Mucosa of stomach (tissue), 1 donor: ENCODE data around the gene ADAM10.
A peak's percentile ranks its signal among the peaks of the same experiment; 100 is the strongest.

ENCODE experiments used
- H3K27me3 ChIP-seq: one replicate; pipeline ENCODE4 v1.7.0; 2013; ENCODE audit warnings: mild to moderate bottlenecking, low read length; ENCODE audit not compliant: control insufficient read depth, insufficient read depth
- H3K36me3 ChIP-seq: one replicate; pipeline ENCODE4 v1.7.0; 2013; ENCODE audit warnings: low read length; ENCODE audit not compliant: control insufficient read depth, insufficient read depth
- H3K4me1 ChIP-seq: one replicate; pipeline ENCODE4 v1.7.0; 2013; ENCODE audit warnings: mild to moderate bottlenecking, low read length; ENCODE audit not compliant: control insufficient read depth, insufficient read depth
- H3K4me3 ChIP-seq: one replicate; pipeline ENCODE4 v1.7.0; 2013; ENCODE audit warnings: low read length
- H3K9ac ChIP-seq: one replicate; pipeline ENCODE4 v1.7.0; 2013; ENCODE audit warnings: mild to moderate bottlenecking, low read length, moderate library complexity
- H3K9me3 ChIP-seq: one replicate; pipeline ENCODE4 v1.7.0; 2013; ENCODE audit warnings: mild to moderate bottlenecking, low read length, moderate library complexity; ENCODE audit not compliant: control insufficient read depth
- donor health status: Pancreatic carcinoma.

ADAM10 gene, protein sequence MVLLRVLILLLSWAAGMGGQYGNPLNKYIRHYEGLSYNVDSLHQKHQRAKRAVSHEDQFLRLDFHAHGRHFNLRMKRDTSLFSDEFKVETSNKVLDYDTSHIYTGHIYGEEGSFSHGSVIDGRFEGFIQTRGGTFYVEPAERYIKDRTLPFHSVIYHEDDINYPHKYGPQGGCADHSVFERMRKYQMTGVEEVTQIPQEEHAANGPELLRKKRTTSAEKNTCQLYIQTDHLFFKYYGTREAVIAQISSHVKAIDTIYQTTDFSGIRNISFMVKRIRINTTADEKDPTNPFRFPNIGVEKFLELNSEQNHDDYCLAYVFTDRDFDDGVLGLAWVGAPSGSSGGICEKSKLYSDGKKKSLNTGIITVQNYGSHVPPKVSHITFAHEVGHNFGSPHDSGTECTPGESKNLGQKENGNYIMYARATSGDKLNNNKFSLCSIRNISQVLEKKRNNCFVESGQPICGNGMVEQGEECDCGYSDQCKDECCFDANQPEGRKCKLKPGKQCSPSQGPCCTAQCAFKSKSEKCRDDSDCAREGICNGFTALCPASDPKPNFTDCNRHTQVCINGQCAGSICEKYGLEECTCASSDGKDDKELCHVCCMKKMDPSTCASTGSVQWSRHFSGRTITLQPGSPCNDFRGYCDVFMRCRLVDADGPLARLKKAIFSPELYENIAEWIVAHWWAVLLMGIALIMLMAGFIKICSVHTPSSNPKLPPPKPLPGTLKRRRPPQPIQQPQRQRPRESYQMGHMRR

GRCh38 chr15:58749532-58750337 is at the start of gene ADAM10:
ADAM10 (minus strand) TSS chr15:58749707; CDS start chr15:58749534, 173 bp downstream.
- Histone ChIP-seq H3K9ac (peak within 1 kb of the TSS; percentile 75), H3K27me3 (no peaks in the 10 kb centered on the region)

GRCh38 chr15:58797505-58797904 is 48.0 kb upstream of the ADAM10 start:
- Histone ChIP-seq H3K4me1 (no peaks in the 10 kb centered on the region), H3K9ac (no peak overlapping the region)

More at GRCh38 chr15:58749532-58750337, at the start of gene ADAM10:
- Histone ChIP-seq H3K36me3 (no peaks in the 10 kb centered on the region), H3K4me3 (peak within 1 kb of the TSS; percentile 68), H3K9me3 (no peaks in the 10 kb centered on the region), H3K4me1 (no peaks in the 10 kb centered on the region)

DNA sequence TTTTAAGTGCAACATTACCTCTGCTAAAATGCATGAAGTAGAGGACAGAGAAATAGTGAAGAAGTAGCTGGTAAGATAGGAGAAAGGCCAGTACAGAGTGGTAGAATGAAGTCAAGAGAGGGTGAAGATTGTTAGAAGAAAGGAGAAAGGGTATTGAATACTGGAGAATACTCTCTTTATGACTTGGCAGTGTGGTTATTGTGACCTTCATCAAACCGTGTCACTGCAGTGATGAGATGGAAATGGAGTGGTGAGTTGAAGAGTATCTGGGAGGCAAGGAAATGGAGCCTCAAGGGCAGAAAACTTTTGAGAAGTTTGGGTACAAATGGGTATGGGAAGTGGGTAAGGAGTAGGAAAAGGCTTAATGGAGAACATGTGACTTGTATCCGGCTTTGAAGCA is 46.3 kb upstream of the ADAM10 start:
- H3K4me1 ChIP-seq: no peaks in the 10 kb centered on the region

More at GRCh38 chr15:58797505-58797904, 48.0 kb upstream of the ADAM10 start:
- no peak overlapping the region for H3K4me3 ChIP-seq
- no peaks in the 10 kb centered on the region for H3K9me3 ChIP-seq
- no peaks in the 10 kb centered on the region for H3K27me3 ChIP-seq
- no peaks in the 10 kb centered on the region for H3K36me3 ChIP-seq

DNA sequence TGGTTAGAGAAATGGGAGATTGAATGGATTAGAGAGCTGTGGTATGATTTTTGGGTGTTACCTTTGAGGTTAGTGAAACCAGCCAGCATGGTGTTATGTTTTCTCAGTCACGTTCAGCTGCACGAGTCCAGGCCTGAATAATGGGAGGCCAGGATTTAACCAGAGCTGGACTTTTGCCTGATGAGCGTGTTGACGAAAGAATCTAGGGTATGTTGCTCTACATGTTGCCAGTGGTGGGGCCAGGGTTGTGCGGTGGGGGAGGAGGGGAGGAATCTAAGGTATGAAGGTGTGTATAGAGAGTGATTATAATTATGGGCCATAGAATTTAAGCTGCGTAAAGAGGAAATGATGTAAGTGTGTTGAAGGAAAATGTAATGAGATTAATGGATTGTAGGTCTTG is 44.4 kb upstream of the ADAM10 start:
- H3K36me3 ChIP-seq: no peaks in the 10 kb centered on the region
- H3K9ac ChIP-seq: no peak overlapping the region
- no peaks in the 10 kb centered on the region for H3K9me3 ChIP-seq
- H3K4me1 ChIP-seq: no peaks in the 10 kb centered on the region
- H3K4me3 ChIP-seq: no peak overlapping the region
- no peaks in the 10 kb centered on the region for H3K27me3 ChIP-seq

More for the DNA sequence above, 46.3 kb upstream of the ADAM10 start:
- Histone ChIP-seq H3K27me3 (no peaks in the 10 kb centered on the region), H3K9ac (no peak overlapping the region), H3K9me3 (no peaks in the 10 kb centered on the region), H3K4me3 (no peak overlapping the region), H3K36me3 (no peaks in the 10 kb centered on the region)

DNA sequence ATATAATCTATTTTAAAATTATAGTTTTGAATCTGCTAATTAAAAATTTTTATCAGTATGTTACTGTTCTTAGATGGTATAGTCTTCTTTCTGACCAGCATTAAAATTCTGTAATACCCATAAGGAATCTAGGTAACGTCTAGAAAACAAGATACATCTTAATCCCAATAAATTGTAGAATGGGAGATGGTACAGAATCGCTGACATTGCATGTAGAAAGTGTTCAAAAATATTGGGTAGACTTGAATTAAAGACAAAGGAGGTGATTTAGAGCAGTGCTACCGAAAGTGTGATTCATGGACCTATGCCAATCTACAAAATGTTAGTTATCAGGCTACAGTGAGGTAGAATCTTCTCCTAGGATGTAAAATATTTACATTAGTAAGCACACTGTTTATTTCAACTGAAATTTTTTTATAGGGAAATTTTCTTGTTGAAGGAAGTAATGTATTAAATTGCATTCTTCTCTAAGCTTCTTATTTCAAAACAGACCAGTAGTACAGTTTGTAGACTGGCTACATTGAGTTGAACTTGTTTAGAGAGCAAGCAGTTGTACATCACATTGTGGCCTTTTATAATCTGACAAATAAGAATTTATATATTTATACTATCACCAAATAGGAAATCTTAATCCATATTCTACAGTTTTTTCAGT is 38.7 kb upstream of the ADAM10 start:
- H3K4me3 ChIP-seq: no peak overlapping the region
- no peak overlapping the region for H3K9ac ChIP-seq
- H3K27me3 ChIP-seq: no peaks in the 10 kb centered on the region
- H3K4me1 ChIP-seq: no peaks in the 10 kb centered on the region
- no peaks in the 10 kb centered on the region for H3K9me3 ChIP-seq
- no peaks in the 10 kb centered on the region for H3K36me3 ChIP-seq

- Histone ChIP-seq H3K9me3 (no peaks in the 10 kb centered on the region), H3K4me1 (no peaks in the 10 kb centered on the region), H3K9ac (no peak overlapping the region), H3K27me3 (no peaks in the 10 kb centered on the region), H3K4me3 (no peak overlapping the region), H3K36me3 (no peaks in the 10 kb centered on the region)
Measured at GRCh38 chr15:58785355-58785754, 35.8 kb upstream of the ADAM10 start.

DNA sequence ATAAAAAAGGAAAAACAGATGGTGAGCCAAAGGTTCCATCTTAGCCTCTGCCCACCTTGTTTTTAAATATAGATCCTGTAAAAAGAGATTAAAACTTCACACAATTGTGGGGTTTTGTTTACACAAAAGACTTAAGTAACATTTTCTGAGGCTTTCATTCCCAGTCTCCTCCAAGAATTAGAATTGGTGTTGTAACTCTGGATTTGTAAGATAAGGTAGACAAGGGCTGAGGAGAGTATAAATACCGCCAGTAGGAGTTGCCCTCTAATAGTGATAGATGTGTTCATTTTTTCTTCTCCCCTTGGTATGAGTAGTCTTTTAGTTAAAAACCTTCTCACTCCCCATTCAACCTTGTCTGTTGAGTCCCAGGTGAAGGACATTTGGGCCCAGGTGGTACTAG is 30.0 kb upstream of the ADAM10 start:
- H3K36me3 ChIP-seq: no peaks in the 10 kb centered on the region
- no peaks in the 10 kb centered on the region for H3K27me3 ChIP-seq
- no peaks in the 10 kb centered on the region for H3K9me3 ChIP-seq
- no peak overlapping the region for H3K9ac ChIP-seq
- no peaks in the 10 kb centered on the region for H3K4me1 ChIP-seq
- H3K4me3 ChIP-seq: no peak overlapping the region

- no peaks in the 10 kb centered on the region for H3K36me3 ChIP-seq
- no peak overlapping the region for H3K9ac ChIP-seq
- no peak overlapping the region for H3K4me3 ChIP-seq
- no peaks in the 10 kb centered on the region for H3K9me3 ChIP-seq
- peaks cover 8% of the 10 kb centered on the region for H3K4me1 ChIP-seq
- H3K27me3 ChIP-seq: no peaks in the 10 kb centered on the region
Measured at GRCh38 chr15:58777107-58777506, 27.6 kb upstream of the ADAM10 start.

- Histone ChIP-seq H3K9ac (no peak overlapping the region), H3K4me1 (peaks cover 8% of the 10 kb centered on the region), H3K9me3 (no peaks in the 10 kb centered on the region), H3K36me3 (no peaks in the 10 kb centered on the region), H3K4me3 (no peak overlapping the region), H3K27me3 (no peaks in the 10 kb centered on the region)
Measured at GRCh38 chr15:58775402-58775801, 25.9 kb upstream of the ADAM10 start.

DNA sequence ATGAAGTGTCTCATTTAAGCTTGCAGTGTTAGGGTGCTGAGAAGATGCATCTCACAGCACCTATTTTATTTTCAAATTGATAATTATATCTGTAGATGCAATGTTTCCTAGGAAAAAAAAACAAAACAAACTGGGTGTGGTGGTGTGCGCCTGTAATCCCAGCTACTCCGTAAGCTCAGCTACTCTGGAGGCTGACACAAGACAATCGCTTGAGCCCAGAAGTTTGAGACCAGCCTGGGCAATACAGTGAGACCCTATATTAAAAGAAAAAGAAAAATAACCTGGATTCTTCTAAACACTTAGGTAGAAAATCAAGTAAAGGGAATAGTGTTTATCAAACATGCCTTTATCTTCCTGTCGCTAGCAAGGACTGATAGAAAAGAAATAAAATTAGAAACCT is 23.5 kb upstream of the ADAM10 start:
- peak overlapping the region; percentile 92 for H3K4me3 ChIP-seq
- H3K9ac ChIP-seq: peak overlapping the region; percentile 45
- no peaks in the 10 kb centered on the region for H3K9me3 ChIP-seq
- no peaks in the 10 kb centered on the region for H3K36me3 ChIP-seq
- H3K27me3 ChIP-seq: no peaks in the 10 kb centered on the region
- peaks cover 8% of the 10 kb centered on the region for H3K4me1 ChIP-seq

DNA sequence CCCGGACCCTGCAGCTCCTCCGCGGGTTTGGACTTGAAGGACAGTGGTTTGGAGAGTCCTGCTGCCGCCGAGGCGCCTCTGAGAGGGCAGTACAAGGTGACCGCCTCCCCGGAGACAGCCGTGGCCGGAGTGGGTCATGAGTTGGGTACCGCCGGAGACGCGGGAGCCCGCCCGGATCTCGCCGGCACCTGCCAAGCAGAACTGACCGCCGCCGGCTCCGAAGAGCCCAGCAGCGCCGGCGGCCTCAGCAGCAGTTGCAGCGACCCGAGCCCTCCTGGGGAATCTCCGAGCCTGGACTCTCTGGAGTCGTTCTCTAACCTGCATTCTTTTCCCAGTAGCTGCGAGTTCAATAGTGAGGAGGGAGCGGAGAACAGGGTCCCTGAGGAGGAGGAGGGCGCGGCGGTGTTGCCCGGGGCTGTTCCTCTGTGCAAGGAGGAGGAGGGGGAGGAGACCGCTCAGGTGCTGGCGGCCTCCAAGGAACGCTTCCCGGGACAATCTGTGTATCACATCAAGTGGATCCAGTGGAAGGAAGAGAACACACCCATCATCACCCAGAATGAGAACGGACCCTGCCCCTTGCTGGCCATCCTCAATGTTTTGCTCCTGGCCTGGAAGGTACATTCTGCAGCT is 22.2 kb upstream of the ADAM10 start:
- H3K9ac ChIP-seq: peak overlapping the region; percentile 79
- peaks cover 8% of the 10 kb centered on the region for H3K4me1 ChIP-seq
- H3K9me3 ChIP-seq: no peaks in the 10 kb centered on the region
- no peaks in the 10 kb centered on the region for H3K36me3 ChIP-seq
- H3K27me3 ChIP-seq: no peaks in the 10 kb centered on the region
- peak overlapping the region; percentile 92 for H3K4me3 ChIP-seq
